NCI-H2196 (cell line): ENCODE measurements around the gene KRTAP9-3.
A peak's percentile ranks its signal among the peaks of the same experiment; 100 is the strongest.
"Not testable (repeated sequence)": the region's sequence is repeated elsewhere in the genome, so short reads cannot be mapped to it uniquely, and the experiment has no call there.

Experiments used
- DNase-seq: peaks from one replicate; lab custom pipeline; 2025; ENCODE audit not compliant: unreplicated experiment; lab: John Stamatoyannopoulos, UW

KRTAP9-3 gene, protein sequence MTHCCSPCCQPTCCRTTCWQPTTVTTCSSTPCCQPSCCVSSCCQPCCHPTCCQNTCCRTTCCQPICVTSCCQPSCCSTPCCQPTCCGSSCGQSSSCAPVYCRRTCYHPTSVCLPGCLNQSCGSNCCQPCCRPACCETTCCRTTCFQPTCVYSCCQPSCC

DNA sequence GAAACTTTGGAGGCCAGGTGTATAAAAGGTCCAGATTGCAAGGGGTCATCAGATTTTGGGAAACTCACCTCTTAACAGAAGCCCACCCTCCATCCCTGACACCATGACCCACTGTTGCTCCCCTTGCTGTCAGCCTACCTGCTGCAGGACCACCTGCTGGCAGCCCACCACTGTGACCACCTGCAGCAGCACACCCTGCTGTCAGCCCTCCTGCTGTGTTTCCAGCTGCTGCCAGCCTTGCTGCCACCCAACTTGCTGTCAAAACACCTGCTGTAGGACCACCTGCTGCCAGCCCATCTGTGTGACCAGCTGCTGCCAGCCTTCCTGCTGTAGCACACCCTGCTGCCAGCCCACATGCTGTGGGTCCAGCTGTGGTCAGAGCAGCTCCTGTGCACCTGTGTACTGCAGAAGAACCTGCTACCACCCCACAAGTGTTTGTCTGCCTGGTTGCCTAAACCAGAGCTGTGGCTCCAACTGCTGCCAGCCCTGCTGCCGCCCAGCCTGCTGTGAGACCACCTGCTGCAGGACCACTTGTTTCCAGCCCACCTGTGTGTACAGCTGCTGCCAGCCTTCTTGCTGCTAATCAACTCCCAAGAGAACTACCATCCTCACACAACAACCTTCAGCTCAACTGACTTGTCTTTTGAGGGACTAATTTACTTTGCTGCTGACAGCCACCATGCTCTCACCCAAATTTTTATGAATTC, at the start of gene KRTAP9-3:
KRTAP9-3 (plus strand) TSS at position 51 of the 707 bp plus-strand sequence; CDS start at position 104, 53 bp downstream.
- not testable (repeated sequence) for DNase-seq

DNA sequence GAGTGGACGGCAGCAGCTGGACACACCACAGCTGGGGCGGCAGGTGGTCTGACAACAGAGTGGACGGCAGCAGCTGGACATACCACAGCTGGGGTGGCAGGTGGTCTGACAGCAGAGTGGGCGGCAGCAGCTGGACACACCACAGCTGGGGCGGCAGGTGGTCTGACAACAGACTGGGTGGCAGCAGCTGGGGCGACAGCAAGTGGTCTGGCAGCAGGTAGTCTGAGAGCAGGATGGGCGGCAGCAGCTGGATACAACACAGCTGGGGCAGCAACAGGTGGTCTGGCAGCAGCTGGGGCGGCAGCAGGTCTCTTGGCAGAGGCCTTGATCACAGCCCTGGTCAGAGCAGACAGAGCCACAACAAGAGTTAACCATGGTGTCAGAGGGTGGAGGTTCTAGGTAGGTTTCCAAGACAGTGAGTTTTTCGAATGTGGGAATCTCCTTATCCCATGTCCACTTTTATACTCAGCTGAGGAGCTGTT, 47.7 kb upstream of the KRTAP9-3 start, which contains the start of gene KRTAP4-1:
KRTAP4-1 (minus strand) TSS at position 432 of the 482 bp plus-strand sequence; CDS start at position 375, 57 bp downstream.
- no peak for DNase-seq

DNA sequence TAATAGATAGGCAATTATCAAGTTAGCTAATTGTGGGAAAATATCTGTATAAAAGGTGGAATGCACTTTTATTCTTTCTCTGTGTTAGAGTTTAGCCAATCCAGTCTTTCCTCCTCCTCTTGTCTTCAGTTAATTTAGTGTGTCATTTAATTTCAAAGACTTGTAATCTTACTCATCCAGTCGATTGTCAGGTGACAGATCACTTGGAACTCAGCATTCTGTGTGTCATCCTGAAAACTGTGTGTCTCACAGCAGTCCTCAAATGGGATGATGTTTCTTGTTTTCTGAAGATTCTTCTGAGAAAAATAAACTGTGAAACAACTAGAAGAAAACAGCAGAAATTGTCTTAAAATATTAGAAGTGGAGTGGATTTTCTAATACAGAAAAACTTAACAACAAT, 47.2 kb upstream of the KRTAP9-3 start:
- DNase-seq = no peak

DNA sequence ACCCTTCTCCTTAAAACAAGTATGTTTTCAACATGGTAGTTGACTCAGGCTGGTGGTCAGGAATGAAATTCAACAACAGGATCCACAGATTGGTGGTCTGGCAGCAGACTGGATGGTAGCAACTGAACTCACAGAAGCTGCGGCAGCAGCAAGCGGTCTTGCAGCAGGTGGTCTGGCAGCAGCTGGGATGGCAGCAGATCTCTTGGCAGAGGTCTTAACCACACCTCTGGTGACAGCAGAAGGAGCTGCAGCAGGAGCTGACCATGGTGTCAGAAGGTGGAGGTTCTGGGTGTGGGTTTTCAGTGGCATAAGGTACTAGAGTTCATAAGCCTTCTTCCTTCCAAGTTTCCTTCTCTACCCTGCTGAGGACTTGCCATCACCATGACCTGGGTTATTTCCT, 45.4 kb upstream of the KRTAP9-3 start:
- DNase-seq = no peak

DNA sequence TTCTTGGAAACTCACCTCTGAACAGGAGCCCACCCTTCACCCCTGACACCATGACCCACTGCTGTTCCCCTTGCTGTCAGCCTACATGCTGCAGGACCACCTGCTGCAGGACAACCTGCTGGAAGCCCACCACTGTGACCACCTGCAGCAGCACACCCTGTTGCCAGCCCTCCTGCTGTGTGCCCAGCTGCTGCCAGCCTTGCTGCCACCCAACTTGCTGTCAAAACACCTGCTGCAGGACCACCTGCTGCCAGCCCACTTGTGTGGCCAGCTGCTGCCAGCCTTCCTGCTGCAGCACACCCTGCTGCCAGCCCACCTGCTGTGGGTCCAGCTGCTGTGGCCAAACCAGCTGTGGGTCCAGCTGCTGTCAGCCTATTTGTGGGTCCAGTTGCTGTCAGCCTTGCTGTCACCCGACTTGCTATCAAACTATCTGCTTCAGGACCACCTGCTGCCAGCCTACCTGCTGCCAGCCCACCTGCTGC, 42.4 kb upstream of the KRTAP9-3 start, which contains the start of gene KRTAP9-1:
KRTAP9-1 (plus strand) TSS at position 51 of the 482 bp plus-strand sequence; CDS start at position 51, 0 bp downstream.
- not testable (repeated sequence) for DNase-seq

DNA sequence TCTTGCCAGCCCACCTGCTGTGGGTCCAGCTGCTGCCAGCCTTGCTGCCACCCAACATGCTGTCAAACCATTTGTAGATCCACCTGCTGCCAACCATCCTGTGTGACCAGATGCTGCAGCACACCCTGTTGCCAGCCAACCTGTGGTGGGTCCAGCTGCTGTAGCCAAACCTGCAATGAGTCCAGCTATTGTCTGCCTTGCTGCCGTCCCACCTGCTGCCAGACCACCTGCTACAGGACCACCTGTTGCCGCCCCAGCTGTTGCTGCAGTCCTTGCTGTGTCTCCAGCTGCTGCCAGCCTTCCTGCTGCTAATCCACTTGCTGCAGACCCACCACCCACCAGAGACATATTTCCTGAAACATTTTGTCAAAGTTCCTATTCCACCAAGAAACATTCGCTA, 41.9 kb upstream of the KRTAP9-3 start:
- DNase-seq = no peak

DNA sequence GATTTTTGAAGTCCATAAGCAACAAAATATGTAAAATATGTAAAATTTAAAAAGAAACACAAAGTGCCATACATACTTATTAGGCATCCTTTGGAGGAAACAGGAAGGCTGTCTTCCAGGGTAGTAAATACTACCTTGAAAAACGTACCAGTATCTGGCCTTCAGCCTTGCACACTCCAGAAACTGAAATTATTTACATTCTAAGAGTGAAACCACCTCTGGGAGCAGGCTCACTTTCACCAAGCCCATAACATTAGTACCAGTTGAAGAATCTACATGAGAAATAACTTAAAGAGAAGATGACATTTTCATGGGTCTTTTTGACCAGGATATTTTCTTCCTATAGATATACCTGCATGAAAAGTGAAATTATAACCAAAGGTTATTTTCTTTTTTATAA, 36.2 kb upstream of the KRTAP9-3 start:
- no peak for DNase-seq

DNA sequence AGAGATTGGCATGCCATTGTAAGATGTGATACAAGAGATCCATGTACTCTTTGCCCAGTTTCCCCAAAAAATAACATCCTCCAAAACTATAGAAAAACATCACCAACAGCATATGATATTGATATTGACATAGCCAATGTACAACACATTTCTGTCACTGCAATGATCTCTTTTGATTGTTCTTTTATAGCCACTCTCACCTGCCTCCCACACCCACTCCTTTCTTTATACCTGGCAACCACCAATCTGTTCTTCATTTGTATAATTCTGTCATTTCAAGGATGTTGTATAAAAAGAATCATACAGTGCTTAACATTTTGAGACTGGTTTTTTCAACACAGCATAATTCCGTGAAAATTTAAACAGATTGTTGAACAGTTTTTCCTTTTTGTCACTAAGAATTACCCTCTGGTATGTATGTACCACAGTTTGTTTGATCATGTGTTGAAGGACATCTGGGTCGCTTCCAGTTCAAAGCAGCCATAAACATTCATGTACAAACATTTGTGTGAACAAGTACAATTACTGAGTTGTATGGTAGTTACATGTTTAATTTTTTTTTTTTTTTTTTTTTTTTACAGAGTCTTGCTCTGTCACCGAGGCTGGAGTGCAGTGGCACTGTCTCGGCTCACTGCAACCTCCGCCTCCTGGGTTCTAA, 32.7 kb upstream of the KRTAP9-3 start:
- no peak for DNase-seq

DNA sequence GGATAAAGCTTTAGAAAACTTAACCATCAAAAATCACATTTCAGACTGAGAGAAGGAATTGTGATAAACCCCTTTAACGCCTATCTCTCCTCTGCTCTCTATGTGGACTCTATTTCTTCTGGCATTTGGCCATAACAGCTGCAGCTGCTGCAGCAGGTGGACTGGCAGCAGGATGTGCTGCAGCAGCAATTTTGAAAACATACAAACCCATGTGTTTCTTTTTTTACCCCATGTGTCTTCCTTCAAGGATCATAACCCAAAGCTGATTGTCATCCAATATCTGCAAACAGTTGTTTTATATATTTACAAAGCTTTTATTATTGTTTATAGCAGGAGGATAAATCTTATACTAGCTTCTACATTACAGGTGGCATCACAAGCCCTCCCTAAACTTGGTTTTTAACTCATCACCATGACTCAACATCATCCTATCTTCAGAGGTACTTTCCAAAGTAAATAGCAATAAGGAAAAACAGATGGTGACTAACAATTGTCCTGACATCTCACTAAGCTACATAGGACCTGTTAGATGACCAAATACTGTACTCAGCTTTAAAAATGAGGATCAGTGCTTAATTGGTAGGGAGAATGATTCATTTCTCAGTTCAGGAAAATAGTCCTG, 20.3 kb upstream of the KRTAP9-3 start:
- peak; percentile 56 for DNase-seq

DNA sequence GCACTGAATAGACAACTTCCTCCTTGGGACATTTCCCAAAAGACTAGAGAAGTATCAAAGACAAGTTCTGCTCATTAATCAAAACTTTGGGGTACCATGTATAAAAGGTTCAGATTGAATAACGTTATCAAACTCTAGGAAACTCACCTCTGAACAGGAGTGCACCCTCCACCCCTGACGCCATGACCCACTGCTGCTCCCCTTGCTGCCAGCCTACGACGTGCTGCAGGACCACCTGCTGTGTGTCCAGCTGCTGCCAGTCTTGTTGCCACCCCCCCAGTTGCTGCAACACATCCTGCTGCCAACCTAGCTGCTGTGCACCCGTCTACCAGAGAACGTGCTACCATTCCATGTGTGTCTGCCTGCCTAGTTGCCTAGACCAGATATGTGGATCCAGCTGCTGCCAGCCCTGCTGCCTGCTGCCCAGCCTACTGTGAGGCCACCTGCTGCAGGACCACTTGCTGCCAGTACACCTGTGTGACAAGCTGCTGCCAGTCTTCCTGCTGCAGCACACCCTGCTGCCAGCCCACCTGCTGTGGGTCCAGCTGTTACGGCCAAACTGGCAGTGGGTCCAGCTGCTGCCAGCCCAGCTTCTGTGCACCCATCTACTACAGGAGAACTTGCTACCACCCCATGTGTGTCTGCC, 19.6 kb upstream of the KRTAP9-3 start:
- DNase-seq = peak; percentile 61

DNA sequence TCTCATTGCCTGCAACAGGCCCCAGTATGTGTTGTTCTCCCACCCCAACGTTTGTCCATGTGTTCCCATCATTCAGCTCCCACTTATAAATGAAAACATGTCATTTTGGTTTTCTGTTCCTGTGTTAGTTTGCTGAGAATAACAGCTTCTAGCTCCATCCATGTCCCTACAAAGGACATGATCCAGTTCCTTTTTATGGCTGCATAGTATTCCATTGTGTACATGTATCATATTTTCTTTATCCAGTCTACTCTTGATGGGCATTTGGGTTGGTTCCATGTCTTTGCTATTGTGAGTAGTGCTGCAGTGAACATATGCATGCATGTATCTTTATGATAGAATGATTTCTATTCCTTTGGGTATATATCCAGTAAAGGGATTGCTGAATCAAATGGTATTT, 16.6 kb upstream of the KRTAP9-3 start:
- no peak for DNase-seq

DNA sequence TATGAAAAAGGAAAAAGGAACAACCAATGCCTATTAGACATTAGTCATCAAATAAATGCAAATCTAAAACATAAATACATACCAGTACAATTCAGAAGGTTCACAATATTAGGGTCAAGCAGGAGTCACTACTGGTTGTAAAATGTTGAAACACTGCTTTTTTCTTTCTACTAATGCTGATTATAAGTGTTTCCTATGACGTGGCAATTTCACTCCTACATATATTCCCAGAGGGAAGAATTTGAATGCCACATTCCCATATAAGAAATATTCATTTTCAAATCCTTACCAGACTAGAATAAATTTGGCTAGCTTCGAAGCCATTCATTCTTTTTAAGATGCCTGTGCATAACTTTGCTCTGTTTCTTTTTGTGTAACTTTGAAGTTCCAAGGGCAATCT, 8.4 kb upstream of the KRTAP9-3 start:
- DNase-seq = no peak

DNA sequence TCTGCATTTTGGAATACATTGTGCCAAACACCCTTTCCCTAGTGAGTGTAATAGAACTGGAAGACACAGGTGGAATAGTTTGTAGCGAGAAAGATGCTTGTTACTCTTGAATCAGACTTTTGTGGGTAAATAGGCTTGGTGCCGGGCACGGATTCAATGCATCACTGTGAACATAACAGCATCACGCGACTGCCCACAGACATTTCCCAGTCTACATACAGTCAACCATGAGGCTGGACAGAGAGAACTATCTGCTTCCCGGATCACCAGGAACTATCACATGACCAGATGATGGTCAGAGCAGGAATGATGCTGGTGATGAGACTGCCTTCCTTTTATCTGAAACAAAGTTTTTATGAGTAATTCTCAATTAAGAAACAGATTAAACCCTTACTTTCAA, 6.2 kb upstream of the KRTAP9-3 start:
- no peak for DNase-seq

DNA sequence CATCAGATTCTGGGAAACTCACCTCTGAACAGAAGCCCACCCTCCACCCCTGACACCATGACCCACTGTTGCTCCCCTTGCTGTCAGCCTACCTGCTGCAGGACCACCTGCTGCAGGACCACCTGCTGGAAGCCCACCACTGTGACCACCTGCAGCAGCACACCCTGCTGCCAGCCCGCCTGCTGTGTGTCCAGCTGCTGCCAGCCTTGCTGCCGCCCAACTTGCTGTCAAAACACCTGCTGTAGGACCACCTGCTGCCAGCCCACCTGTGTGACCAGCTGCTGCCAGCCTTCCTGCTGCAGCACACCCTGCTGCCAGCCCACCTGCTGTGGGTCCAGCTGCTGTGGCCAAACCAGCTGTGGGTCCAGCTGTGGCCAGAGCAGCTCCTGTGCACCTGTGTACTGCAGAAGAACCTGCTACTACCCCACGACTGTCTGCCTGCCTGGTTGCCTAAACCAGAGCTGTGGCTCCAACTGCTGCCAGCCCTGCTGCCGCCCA, 5.6 kb upstream of the KRTAP9-3 start, which contains the start of gene KRTAP9-2:
KRTAP9-2 (plus strand) TSS at position 51 of the 498 bp plus-strand sequence; CDS start at position 58, 7 bp downstream.
- DNase-seq = not testable (repeated sequence)

DNA sequence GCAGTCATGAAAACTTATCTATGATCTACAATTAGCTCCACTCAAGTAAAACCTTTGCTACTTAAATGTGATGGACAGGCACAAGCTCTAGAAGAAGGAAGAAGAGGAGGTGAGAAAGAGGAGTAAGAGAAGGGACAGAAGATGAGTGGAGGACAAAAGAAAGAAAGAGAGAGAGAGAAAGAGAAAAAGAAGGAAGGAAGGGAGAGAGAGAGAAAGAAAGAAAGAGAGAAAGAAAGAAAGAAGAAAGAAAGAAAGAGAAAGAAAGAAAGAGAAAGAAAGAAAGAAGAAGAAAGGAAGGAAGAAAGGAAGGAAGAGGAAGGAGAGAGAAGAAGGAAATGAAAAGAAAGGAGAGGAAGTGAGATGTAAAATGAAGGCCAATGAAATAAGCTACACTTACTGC, 2.2 kb upstream of the KRTAP9-3 start:
- DNase-seq = no peak

DNA sequence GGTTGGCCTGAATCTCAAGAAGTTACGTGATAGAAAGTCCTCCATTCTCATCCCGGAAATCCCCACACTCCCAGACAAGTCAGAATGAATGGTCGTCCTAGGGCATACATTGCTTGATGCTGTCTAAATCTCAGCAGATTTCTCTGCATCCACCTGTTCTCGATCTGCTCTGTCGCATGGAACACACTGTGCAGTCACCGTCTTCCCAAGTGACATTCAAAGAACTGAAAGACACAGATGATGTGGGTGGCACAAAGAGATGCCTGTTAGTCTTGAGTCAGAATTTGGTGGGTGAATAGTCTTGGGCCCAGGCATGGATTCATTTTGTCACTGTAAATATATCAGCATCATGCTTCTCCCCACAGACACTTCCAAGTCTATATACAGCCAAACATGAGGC, 518 bp upstream of the KRTAP9-3 start:
- DNase-seq = no peak

DNA sequence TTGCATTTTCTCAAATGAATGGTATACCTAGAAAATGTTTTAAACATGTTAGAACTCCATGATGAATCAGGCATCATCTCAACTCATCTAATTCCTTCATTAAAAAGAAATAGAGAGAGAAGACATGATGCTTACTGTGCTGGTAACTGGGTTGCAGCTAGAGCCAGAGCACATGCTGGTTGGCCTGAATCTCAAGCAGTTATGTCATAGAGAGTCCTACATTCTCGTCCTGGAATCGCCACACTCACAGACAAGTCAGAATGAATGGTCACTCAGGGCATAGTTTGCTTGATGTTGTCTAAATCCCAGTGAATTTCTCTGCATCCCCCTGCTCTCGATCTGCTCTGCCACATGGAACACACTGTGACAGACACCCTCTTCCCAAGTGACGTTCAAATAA, 4.9 kb downstream of the KRTAP9-3 start:
- not testable (repeated sequence) for DNase-seq

DNA sequence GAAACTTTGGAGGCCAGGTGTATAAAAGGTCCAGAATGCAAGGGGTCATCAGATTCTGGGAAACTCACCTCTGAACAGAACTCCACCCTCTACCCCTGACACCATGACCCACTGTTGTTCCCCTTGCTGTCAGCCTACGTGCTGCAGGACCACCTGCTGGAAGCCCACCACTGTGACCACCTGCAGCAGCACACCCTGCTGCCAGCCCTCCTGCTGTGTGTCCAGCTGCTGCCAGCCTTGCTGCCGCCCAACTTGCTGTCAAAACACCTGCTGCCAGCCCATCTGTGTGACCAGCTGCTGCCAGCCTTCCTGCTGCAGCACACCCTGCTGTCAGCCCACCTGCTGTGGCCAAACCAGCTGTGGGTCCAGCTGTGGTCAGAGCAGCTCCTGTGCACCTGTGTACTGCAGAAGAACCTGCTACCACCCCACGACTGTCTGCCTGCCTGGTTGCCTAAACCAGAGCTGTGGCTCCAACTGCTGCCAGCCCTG, 5.7 kb downstream of the KRTAP9-3 start, which contains the start of gene KRTAP9-8:
KRTAP9-8 (plus strand) TSS at position 51 of the 489 bp plus-strand sequence; CDS start at position 104, 53 bp downstream.
- DNase-seq = not testable (repeated sequence)

DNA sequence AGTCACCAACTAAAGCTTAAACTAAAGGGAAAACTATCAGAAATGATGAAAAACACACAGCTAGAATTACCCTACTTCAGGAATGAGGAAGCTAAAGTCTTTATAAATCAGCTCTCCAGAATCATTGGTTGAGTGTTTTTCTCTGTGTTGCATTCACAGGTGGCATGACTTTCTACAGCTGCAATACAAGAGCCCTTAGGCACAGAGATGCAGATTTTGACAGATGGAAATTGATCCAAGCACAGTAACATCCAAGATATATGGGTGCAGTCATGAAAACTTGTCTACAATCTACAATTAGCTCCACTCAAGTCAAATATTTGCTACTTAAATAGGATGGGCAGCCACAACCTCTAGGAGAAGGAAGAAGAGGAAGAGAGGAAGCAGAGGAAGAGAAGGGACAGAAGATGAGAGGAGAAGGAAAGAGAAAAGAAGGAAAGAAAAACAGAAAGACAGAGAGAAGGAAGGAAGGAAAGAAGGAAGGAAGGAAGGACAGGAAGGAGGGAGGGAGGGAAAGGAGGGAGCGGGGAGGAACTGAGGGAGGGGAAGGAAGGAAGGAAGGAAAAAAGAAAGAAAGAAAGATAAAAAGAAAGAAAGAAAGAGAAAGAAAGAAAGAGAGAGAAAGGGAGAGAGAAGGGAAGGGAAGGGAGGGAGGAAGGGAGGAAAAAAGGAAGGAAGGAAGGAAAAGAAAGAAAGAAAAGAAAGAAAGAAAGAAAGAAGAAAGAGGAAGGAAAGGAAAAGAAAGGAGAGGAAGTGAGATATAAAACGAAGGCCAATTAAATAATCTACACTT, 14.9 kb downstream of the KRTAP9-3 start:
- not testable (repeated sequence) for DNase-seq
